SW 1271 (cell line): ENCODE measurements around the gene SCCPDH.
"Not testable (repeated sequence)": the region's sequence is repeated elsewhere in the genome, so short reads cannot be mapped to it uniquely, and the experiment has no call there.

ENCODE experiments used
- DNase-seq, 2 experiments: peaks; one replicate each; lab custom pipeline; 2025; lab: John Stamatoyannopoulos, UW

The SCCPDH gene

GRCh38 chr1:246800756-246801155, 76.5 kb downstream of the SCCPDH start:
- no peak for DNase-seq

- DNase-seq, result no peak
These were observed 77.2 kb downstream of the SCCPDH start for GRCh38 chr1:246801241-246802020.

GRCh38 chr1:246803373-246803772, 79.2 kb downstream of the SCCPDH start:
- no peak for DNase-seq

GRCh38 chr1:246803883-246804282, 79.7 kb downstream of the SCCPDH start:
- DNase-seq, result no peak

GRCh38 chr1:246805135-246805716, 81.0 kb downstream of the SCCPDH start:
- DNase-seq, result no peak

DNA sequence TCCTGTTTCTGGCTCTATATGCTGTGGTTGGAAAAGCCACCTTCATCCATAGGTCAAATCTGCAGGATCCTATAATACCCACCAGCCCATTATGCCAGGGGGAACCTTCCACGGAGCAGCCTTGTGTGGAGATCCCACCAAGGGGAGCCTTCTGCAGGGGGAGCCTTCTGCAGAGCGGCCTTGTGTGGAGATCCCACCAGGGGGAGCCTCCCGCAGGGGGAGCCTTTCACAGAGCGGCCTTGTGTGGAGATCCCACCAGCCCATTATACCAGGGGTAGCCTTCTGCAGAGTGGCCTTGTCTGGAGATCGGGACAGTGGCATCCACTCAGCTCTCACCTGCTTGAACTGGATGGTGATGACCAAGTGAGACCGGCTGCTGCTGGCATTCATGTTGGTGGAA, 85.3 kb downstream of the SCCPDH start:
- DNase-seq, result no peak

DNA sequence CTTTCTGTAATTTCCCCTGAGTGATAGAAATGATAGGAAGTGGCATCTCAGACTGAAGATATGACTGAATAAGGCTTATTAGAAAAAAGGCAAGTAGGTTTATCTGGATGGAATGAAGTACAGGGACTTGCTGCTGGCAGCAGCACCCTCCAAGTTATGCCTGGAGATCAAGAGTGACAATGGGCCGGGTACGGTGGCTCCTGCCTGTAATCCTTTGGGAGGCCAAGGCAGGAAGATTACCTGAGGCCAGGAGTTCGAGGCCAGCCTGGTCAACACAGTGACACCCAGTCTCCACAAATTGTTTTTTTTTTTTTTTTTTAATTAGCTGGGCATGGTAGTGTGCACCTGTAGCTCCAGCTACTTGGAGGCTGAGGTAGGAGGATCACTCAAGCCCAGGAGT, 87.8 kb downstream of the SCCPDH start:
- DNase-seq, result no peak

DNA sequence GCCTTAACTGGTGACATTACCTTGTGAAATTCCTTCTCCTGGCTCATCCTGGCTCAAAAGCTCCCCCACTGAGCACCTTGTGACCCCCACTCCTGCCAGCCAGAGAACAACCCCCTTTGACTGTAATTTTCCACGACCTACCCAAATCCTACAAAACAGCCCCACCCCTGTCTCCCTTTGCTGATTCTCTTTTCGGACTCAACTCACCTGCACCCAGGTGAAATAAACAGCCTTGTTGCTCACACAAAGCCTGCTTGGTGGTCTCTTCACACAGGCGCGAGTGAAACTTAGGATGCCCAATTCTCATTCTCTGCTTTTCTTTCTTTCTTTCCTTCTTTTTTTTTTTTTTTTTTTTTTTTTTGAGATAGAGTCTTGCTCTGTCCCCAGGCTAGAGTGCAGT, 89.1 kb downstream of the SCCPDH start:
- DNase-seq, result not testable (repeated sequence)

DNA sequence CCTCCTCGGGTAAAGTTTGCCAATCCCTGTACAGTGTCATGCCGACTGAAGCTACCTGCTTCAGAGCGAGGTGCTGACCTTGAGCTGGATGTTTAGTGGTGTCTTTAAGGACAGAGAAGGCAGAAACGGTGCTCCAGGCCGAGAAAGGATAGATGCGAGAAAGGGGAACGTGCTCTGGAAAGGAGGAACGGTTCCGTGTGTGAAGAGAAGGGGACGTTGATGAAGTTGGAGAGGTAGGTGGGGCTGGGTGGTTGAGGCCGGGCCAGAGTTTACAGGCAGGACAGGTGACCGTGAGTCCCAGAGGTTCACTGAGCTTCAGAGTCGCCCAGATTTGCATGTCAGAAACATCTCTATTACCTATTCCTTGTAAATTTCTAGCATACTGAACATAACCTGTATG, 90.7 kb downstream of the SCCPDH start:
- no peak for DNase-seq

DNA sequence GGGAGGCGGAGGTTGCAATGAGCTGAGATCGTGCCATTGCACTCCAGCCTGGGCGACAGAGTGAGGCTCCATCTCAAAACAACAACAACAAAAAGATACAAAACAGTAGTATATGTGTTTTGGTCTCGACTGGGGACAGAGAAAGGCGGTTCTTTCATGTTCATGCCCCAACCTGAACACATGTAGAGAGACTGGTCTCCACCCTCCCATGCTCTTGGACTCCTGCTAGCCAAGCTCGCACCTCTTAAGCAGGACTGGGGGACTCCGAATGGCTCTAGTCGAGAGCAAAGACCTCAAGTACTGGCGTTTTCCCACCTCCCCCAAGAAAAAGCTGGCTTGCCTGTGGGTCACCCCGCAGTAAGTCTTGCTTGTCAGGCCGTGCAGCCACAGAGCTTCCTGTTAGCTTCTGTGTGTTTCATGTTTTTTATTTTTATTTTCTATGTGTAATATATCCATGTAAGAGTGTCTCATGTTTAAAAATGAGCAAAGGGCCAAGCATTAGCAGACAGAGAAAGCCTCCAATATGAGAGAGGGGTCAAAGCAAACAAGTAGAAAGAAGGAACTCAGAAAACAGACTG, 91.6 kb downstream of the SCCPDH start:
- DNase-seq, result no peak
